HepG2 (cell line): ENCODE measurements around the gene AQP11. TPM values are rescaled to one million over a fixed set of nuclear protein-coding genes. Genes with fewer than 3 reads are reported as not detected.

Experiments
- FOXA3 ChIP-seq: IDR thresholded peaks from 2 replicates; pipeline ENCODE4 v1.6.1; 2016; ENCODE audit warnings: missing genetic modification reagents, missing compliant biosample characterization
- FOXK2 ChIP-seq: fragments of 450-650 bp; IDR thresholded peaks from 2 replicates; pipeline ENCODE4 v1.6.1; 2016
- GMEB2 ChIP-seq: IDR thresholded peaks from 2 replicates; pipeline ENCODE4 v1.6.1; 2016; ENCODE audit warnings: missing biosample characterization, missing genetic modification reagents, low read depth
- KLF9 ChIP-seq: IDR thresholded peaks from 2 replicates; pipeline ENCODE4 v1.6.1; 2016; ENCODE audit warnings: low read depth
- MAFK ChIP-seq, 2 experiments: IDR thresholded peaks in 1 of 2; conservative IDR thresholded peaks in 1 of 2; 2 replicates each; pipeline ENCODE4 v1.6.1; 2011; ENCODE audit warnings: improper control_type of control experiment in 2 of 2, low read length in 2 of 2
- RARA ChIP-seq: IDR thresholded peaks from 2 replicates; pipeline ENCODE4 v1.6.1; 2016; ENCODE audit warnings: missing genetic modification reagents, missing compliant biosample characterization
- SETDB1 ChIP-seq: sonication (generic); formaldehyde crosslinking; IDR thresholded peaks from 2 replicates; pipeline ENCODE4 v1.5.1; 2020; ENCODE audit warnings: missing genetic modification reagents, mild to moderate bottlenecking, borderline replicate concordance
- SOX5 ChIP-seq: IDR thresholded peaks from 2 replicates; pipeline ENCODE4 v1.6.1; 2016; ENCODE audit warnings: borderline replicate concordance
- TCF12 ChIP-seq, 2 experiments: fragments of 450-650 bp in 1 of 2; sonication (generic) in 1 of 2; formaldehyde crosslinking in 1 of 2; IDR thresholded peaks; 2 replicates each; pipeline versions ENCODE4 v1.6.1 to v1.8.0; 2017 to 2022; ENCODE audit warnings: antibody characterized with exemption in 1 of 2, mild to moderate bottlenecking in 1 of 2, missing genetic modification reagents in 1 of 2, moderate library complexity in 1 of 2
- TRIM22 ChIP-seq: fragments of 450-650 bp; IDR thresholded peaks from 2 replicates; pipeline ENCODE4 v1.6.1; 2017
- ZBTB21 ChIP-seq: sonication (generic); formaldehyde crosslinking; IDR thresholded peaks from 2 replicates; pipeline ENCODE4 v1.4.0; 2020; ENCODE audit warnings: missing genetic modification reagents
- ZGPAT ChIP-seq: IDR thresholded peaks from 2 replicates; pipeline ENCODE4 v1.6.1; 2016; ENCODE audit warnings: mild to moderate bottlenecking
- ZNF263 ChIP-seq: sonication (generic); formaldehyde crosslinking; IDR thresholded peaks from 2 replicates; pipeline ENCODE4 v1.4.0; 2020; ENCODE audit warnings: missing genetic modification reagents
- ZNF335 ChIP-seq: sonication (generic); formaldehyde crosslinking; IDR thresholded peaks from 2 replicates; pipeline ENCODE4 v1.4.0; 2020; ENCODE audit warnings: missing genetic modification reagents
- polyA plus RNA-seq, 8 experiments: library from polyadenylated mRNA; depleted of rRNA in 3 of 8; stranded (reverse) in 7 of 8; unstranded in 1 of 8; fragments of >200 nt; fragmentation: Illumina TruSeq in 4 of 8; extraction: Trizol in 4 of 8; gene quantifications; 2 replicates each; pipeline versions ENCODE4 v1.2.1 to v1.2.3, GENCODE V29; 2011 to 2016; ENCODE audit warnings: low read depth in 4 of 8, missing spikeins in 1 of 8, mixed read lengths in 1 of 8; ENCODE audit not compliant: insufficient read depth in 1 of 8
- total RNA-seq, 5 experiments: library from RNA; depleted of rRNA; stranded (reverse); fragments of >200 nt; fragmentation: Illumina TruSeq; extraction: Trizol; gene quantifications; 2 replicates each; pipeline ENCODE4 v1.2.3, GENCODE V29; 2016; ENCODE audit warnings: low read depth in 1 of 5
- TF ChIP-seq, protein P1 (sequence below): sonication (generic); formaldehyde crosslinking; IDR thresholded peaks from 2 replicates; pipeline ENCODE4 v1.8.0; 2022; ENCODE audit warnings: mild to moderate bottlenecking, missing genetic modification reagents

AQP11 gene
- total and polyA plus RNA-seq, 2 of the 13 experiments (the other 11 are each of a cell fraction or from before 2014, with no cell fraction given), result 10.4 to 15.3 TPM

DNA sequence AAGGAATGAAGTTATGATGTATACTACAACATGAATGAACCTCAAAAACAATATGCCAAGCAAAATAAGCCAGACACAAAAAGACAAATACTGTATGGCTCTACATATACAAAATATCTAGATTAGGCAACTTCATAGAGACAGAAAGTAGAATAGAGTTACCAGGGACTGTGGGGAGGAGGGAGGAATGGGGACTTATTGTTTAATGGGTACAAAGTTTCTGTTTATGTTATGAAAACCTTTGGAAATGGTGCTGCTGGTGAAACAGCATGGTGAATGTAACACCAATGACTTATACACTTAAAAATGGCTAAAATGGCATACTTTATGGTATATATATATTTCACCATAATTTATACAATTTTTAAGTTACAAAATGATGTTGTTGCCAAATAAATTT, 4.1 kb downstream of the AQP11 start (continued):
- TF ChIP-seq ZGPAT (peak; percentile 50; the same call in 1 of the 2 replicates), GMEB2 (CRISPR knock-in tag) (no peak), TCF12 (IDR thresholded peaks at IDR 0.05) (no peak), TCF12 (CRISPR knock-in tag; IDR thresholded peaks at IDR 0.05) (no peak), SOX5 (peak; percentile 92), ZNF263 (CRISPR knock-in tag) (peak; percentile 90; the same call in 1 of the 2 replicates), KLF9 (no peak), FOXA3 (CRISPR knock-in tag) (peak; percentile 72), SETDB1 (CRISPR knock-in tag) (no peak), FOXK2 (peak; percentile 23; the same call in 1 of the 2 replicates), TRIM22 (no peak), ZNF335 (CRISPR knock-in tag) (no peak), RARA (CRISPR knock-in tag) (peak; percentile 31; the same call in 1 of the 2 replicates), ZBTB21 (CRISPR knock-in tag) (no peak), MAFK (conservative IDR thresholded peaks at IDR 0.05 in 1 of 2, IDR thresholded peaks at IDR 0.05 in 1 of 2; ENCODE audit: low read length in 2 of 2) (no peak)
- TF ChIP-seq, protein P1, sequence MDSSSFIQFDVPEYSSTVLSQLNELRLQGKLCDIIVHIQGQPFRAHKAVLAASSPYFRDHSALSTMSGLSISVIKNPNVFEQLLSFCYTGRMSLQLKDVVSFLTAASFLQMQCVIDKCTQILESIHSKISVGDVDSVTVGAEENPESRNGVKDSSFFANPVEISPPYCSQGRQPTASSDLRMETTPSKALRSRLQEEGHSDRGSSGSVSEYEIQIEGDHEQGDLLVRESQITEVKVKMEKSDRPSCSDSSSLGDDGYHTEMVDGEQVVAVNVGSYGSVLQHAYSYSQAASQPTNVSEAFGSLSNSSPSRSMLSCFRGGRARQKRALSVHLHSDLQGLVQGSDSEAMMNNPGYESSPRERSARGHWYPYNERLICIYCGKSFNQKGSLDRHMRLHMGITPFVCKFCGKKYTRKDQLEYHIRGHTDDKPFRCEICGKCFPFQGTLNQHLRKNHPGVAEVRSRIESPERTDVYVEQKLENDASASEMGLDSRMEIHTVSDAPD (CRISPR knock-in tag), result 0 out of 2 replicates have a peak, but pooled peaks have one; percentile 24
